H1 (cell line): ENCODE measurements around the gene SLC2A4RG. TPM values are rescaled to one million over a fixed set of nuclear protein-coding genes. Genes with fewer than 3 reads are reported as not detected.

Source experiments
- CTCF ChIA-PET: fragments of 300-600 bp; sonication (Branson Sonifier 250); formaldehyde crosslinking; loops from one replicate; lab custom pipeline; 2021; ENCODE audit not compliant: partially characterized antibody; lab: Charles Lee
- POLR2A ChIA-PET: fragments of 300-600 bp; sonication (Branson Sonifier 250); formaldehyde crosslinking; loops from one replicate; lab custom pipeline; 2021; ENCODE audit warnings: inconsistent platforms; ENCODE audit not compliant: partially characterized antibody; lab: Charles Lee
- DNase-seq, 2 experiments: peaks; one replicate each; pipeline versions ENCODE4 v3.0.0 to v3.0.0-alpha.2; 2010 to 2022; ENCODE audit warnings: low spot score in 2 of 2, low read depth in 1 of 2, mixed read lengths in 1 of 2
- FAIRE-seq: peaks from 2 replicates; lab custom pipeline; 2011; peaks lifted over from hg19 to GRCh38; lab: Jason Lieb, UNC
- H2AFZ ChIP-seq: 2 replicates; pipeline ENCODE4 v1.8.1; 2012; ENCODE audit warnings: low read length, inconsistent platforms
- H2AK5ac ChIP-seq: 2 replicates; pipeline ENCODE4 v1.6.1; 2013; ENCODE audit warnings: low read depth, low read length
- H2BK120ac ChIP-seq: replicated peaks from 2 replicates; pipeline ENCODE3; 2013; ENCODE audit warnings: low read depth, low read length, inconsistent platforms
- H2BK12ac ChIP-seq: 2 replicates; pipeline ENCODE4 v1.6.1; 2013; ENCODE audit warnings: low read depth, low read length
- H2BK15ac ChIP-seq: 2 replicates; pipeline ENCODE4 v1.6.1; 2013; ENCODE audit warnings: low read length
- H2BK20ac ChIP-seq: 2 replicates; pipeline ENCODE4 v1.6.1; 2013; ENCODE audit warnings: low read length
- H2BK5ac ChIP-seq: 2 replicates; pipeline ENCODE4 v1.6.1; 2013; ENCODE audit warnings: low read depth, low read length
- H3K14ac ChIP-seq: 2 replicates; pipeline ENCODE4 v1.6.1; 2013; ENCODE audit warnings: inconsistent platforms; ENCODE audit not compliant: insufficient read length
- H3K18ac ChIP-seq: 2 replicates; pipeline ENCODE4 v1.6.1; 2013; ENCODE audit warnings: low read length; ENCODE audit errors: extremely low read depth
- H3K23ac ChIP-seq: 2 replicates; pipeline ENCODE4 v1.6.1; 2013; ENCODE audit warnings: inconsistent platforms; ENCODE audit not compliant: insufficient read length
- H3K23me2 ChIP-seq: 2 replicates; pipeline ENCODE4 v1.6.1; 2013; ENCODE audit warnings: low read depth, low read length
- H3K27ac ChIP-seq: 2 replicates; pipeline ENCODE4 v1.6.1; 2011; ENCODE audit warnings: low read depth, low read length, inconsistent platforms
- H3K27me3 ChIP-seq, 4 experiments: replicated peaks in 1 of 4; 1 replicate in 1 of 4; 2 replicates in 3 of 4; pipeline versions ENCODE4 v1.6.1 to v1.8.1; 2011 to 2013; ENCODE audit warnings: low read length in 3 of 4, mild to moderate bottlenecking in 3 of 4, inconsistent platforms in 2 of 4, mixed read lengths in 2 of 4, moderate library complexity in 1 of 4; ENCODE audit not compliant: control insufficient read depth in 3 of 4, insufficient read depth in 3 of 4; ENCODE audit errors: extremely low read depth in 1 of 4
- H3K36me3 ChIP-seq, 4 experiments: 2 replicates each; pipeline versions ENCODE4 v1.6.1 to v1.8.1; 2011 to 2013; ENCODE audit warnings: mild to moderate bottlenecking in 4 of 4, low read length in 3 of 4, moderate library complexity in 2 of 4, control low read depth in 1 of 4, inconsistent platforms in 1 of 4; ENCODE audit not compliant: insufficient read depth in 4 of 4, control insufficient read depth in 2 of 4
- H3K4ac ChIP-seq: replicated peaks from 2 replicates; pipeline ENCODE3; 2013; ENCODE audit warnings: low read length, low read depth, mixed read lengths, inconsistent platforms; ENCODE audit not compliant: insufficient read length
- H3K4me1 ChIP-seq, 4 experiments: replicated peaks in 1 of 4; 1 replicate in 1 of 4; 2 replicates in 3 of 4; pipeline versions ENCODE4 v1.6.1 to v1.8.1; 2011 to 2013; ENCODE audit warnings: low read length in 3 of 4, inconsistent platforms in 2 of 4, mixed read lengths in 1 of 4; ENCODE audit not compliant: insufficient read depth in 4 of 4, control insufficient read depth in 3 of 4
- H3K4me2 ChIP-seq, 2 experiments: 2 replicates each; pipeline versions ENCODE4 v1.6.1 to v1.8.1; 2011 to 2013; ENCODE audit warnings: low read depth in 2 of 2, low read length in 2 of 2, control low read depth in 1 of 2, inconsistent platforms in 1 of 2, mild to moderate bottlenecking in 1 of 2; ENCODE audit not compliant: insufficient read depth in 1 of 2
- H3K4me3 ChIP-seq, 4 experiments: fragments of 200-600, 300-600 bp in 1 of 4; sonication (generic), shearing (Covaris generic), sonication (Bioruptor Twin) in 1 of 4; 2 replicates each; pipeline versions ENCODE4 v1.5.1 to v1.8.1; 2011 to 2016; ENCODE audit warnings: low read length in 4 of 4, low read depth in 3 of 4, control low read depth in 2 of 4, inconsistent platforms in 2 of 4, mild to moderate bottlenecking in 2 of 4, mixed read lengths in 1 of 4, moderate library complexity in 1 of 4; ENCODE audit not compliant: insufficient read depth in 2 of 4; ENCODE audit errors: extremely low read depth in 1 of 4
- H3K56ac ChIP-seq: replicated peaks from 2 replicates; pipeline ENCODE3; 2013; ENCODE audit warnings: low read depth, mild to moderate bottlenecking, mixed read lengths, low read length, inconsistent platforms; ENCODE audit not compliant: insufficient read length
- H3K79me1 ChIP-seq: 2 replicates; pipeline ENCODE4 v1.6.1; 2013; ENCODE audit warnings: low read depth, low read length, control low read depth
- H3K79me2 ChIP-seq, 2 experiments: 2 replicates each; pipeline versions ENCODE4 v1.6.1 to v1.8.1; 2012 to 2013; ENCODE audit warnings: low read length in 2 of 2, mild to moderate bottlenecking in 2 of 2, inconsistent platforms in 1 of 2; ENCODE audit not compliant: insufficient read depth in 2 of 2, control insufficient read depth in 1 of 2
- H3K9ac ChIP-seq, 4 experiments: replicated peaks in 1 of 4; 1 replicate in 1 of 4; 2 replicates in 3 of 4; pipeline versions ENCODE4 v1.6.1 to v1.8.1; 2011 to 2013; ENCODE audit warnings: low read depth in 3 of 4, low read length in 3 of 4, control low read depth in 2 of 4, mild to moderate bottlenecking in 2 of 4, moderate library complexity in 2 of 4, inconsistent platforms in 1 of 4; ENCODE audit errors: extremely low read depth in 1 of 4
- H3K9me3 ChIP-seq, 2 experiments: 2 replicates each; pipeline versions ENCODE4 v1.6.1 to v1.8.1; 2012 to 2013; ENCODE audit warnings: mild to moderate bottlenecking in 2 of 2, moderate library complexity in 2 of 2, control low read depth in 1 of 2, inconsistent platforms in 1 of 2, low read depth in 1 of 2, low read length in 1 of 2, mixed read lengths in 1 of 2; ENCODE audit not compliant: insufficient read depth in 2 of 2
- H4K20me1 ChIP-seq, 2 experiments: replicated peaks in 1 of 2; 2 replicates each; pipeline versions ENCODE3 to v1.8.1; 2011 to 2013; ENCODE audit warnings: inconsistent platforms in 2 of 2, low read length in 2 of 2, mild to moderate bottlenecking in 1 of 2; ENCODE audit not compliant: insufficient read depth in 2 of 2, control insufficient read depth in 1 of 2
- H4K5ac ChIP-seq: 2 replicates; pipeline ENCODE4 v1.6.1; 2013; ENCODE audit warnings: low read length, low read depth, mixed read lengths, inconsistent platforms; ENCODE audit not compliant: insufficient read length
- H4K8ac ChIP-seq: 2 replicates; pipeline ENCODE4 v1.8.0; 2013; ENCODE audit warnings: mild to moderate bottlenecking, moderate library complexity, low read length, inconsistent platforms; ENCODE audit not compliant: insufficient read depth; ENCODE audit errors: extremely low read depth
- H4K91ac ChIP-seq: replicated peaks from 2 replicates; pipeline ENCODE3; 2013; ENCODE audit warnings: low read length, mixed read lengths, inconsistent platforms; ENCODE audit not compliant: insufficient read length
- ASH2L ChIP-seq: fragments of 200-600, 300-600 bp; sonication (generic); IDR thresholded peaks from one replicate; pipeline ENCODE4 v1.7.1; 2017; ENCODE audit warnings: low read length
- CBX8 ChIP-seq: fragments of 300-800, 300-1000 bp; sonication (generic); IDR thresholded peaks from 2 replicates; pipeline ENCODE4 v1.7.1; 2016; ENCODE audit warnings: low read depth, low read length, borderline replicate concordance
- POLR2A ChIP-seq, 2 experiments: IDR thresholded peaks; 1 replicate in 1 of 2; 2 replicates in 1 of 2; pipeline ENCODE4 v1.6.1; 2011; ENCODE audit warnings: low read depth in 2 of 2, low read length in 2 of 2, mild to moderate bottlenecking in 2 of 2; ENCODE audit errors: control extremely low read depth in 1 of 2
- POU5F1 ChIP-seq: IDR thresholded peaks from 2 replicates; pipeline ENCODE4 v1.6.1; 2011; ENCODE audit warnings: low read depth, mild to moderate bottlenecking, low read length, moderate library complexity
- SRF ChIP-seq: IDR thresholded peaks from 2 replicates; pipeline ENCODE4 v1.6.1; 2011; ENCODE audit warnings: mild to moderate bottlenecking, low read depth, low read length, moderate library complexity
- TAF7 ChIP-seq: optimal IDR thresholded peaks from 2 replicates; pipeline ENCODE3; 2011; ENCODE audit warnings: low read depth, mild to moderate bottlenecking, inconsistent platforms, low read length, moderate library complexity, borderline replicate concordance
- USF2 ChIP-seq: IDR thresholded peaks from 2 replicates; pipeline ENCODE4 v1.6.1; 2011; ENCODE audit warnings: low read length, improper control_type of control experiment
- WGBS, 2 experiments: shearing (Covaris generic) in 1 of 2; methylation state at CpG; one replicate each; pipeline versions ENCODE4 v1.1.6 to v1.1.7; 2013 to 2015; ENCODE audit warnings: low lambda C conversion rate in 2 of 2, mixed read lengths in 2 of 2, inconsistent platforms in 1 of 2, low coverage in 1 of 2, missing lambda C conversion rate in 1 of 2; ENCODE audit not compliant: insufficient replicate concordance in 2 of 2, insufficient coverage in 1 of 2, insufficient read length in 1 of 2; ENCODE audit errors: extremely low coverage in 1 of 2, missing lambda C conversion rate in 1 of 2; 5-methylcytosine and 5-hydroxymethylcytosine counted together
- polyA plus RNA-seq, 7 experiments: library from polyadenylated mRNA; depleted of rRNA in 3 of 7; stranded (reverse) in 5 of 7; unstranded in 2 of 7; fragments of >200 nt in 5 of 7; fragments of 200-250 nt in 2 of 7; gene quantifications; 1 replicate in 5 of 7; 2 replicates in 1 of 7; 4 replicates in 1 of 7; pipeline versions ENCODE4 v1.2.1 to v1.2.3, GENCODE V29; 2011 to 2013; ENCODE audit warnings: missing spikeins in 2 of 7, mixed read lengths in 2 of 7
- total RNA-seq: library from RNA; stranded (reverse); fragmentation: NEBNext Ultra II Directional; extraction: Animal tissue kit (Norgen Biotek cat#: 25700); gene quantifications from 2 replicates; pipeline ENCODE4 v1.2.1, GENCODE V29; 2021
- TF ChIP-seq, protein P1 (sequence below): IDR thresholded peaks from 2 replicates; pipeline ENCODE4 v1.6.1; 2011; ENCODE audit warnings: low read depth, mild to moderate bottlenecking, low read length; ENCODE audit not compliant: insufficient read depth
- TF ChIP-seq, protein P2 (sequence below): IDR thresholded peaks from 2 replicates; pipeline ENCODE4 v1.6.1; 2012; ENCODE audit warnings: inconsistent platforms

The SLC2A4RG gene
- total and polyA plus RNA-seq, 2 of the 8 experiments (the other 6 are each of a cell fraction or from before 2014, with no cell fraction given), result 15.9 to 29.1 TPM

GRCh38 chr20:63748070-63748933 lies 8.7 kb downstream of the SLC2A4RG start:
- H2AK5ac ChIP-seq, result no peak overlapping the region
- H3K27ac ChIP-seq, result no peak overlapping the region
- H3K79me1 ChIP-seq, result no peaks in the 10 kb centered on the region; the same call in 1 of the 2 replicates
- H3K23me2 ChIP-seq, result no peaks in the 10 kb centered on the region
- FAIRE-seq (no peak), DNase-seq (no peak)
- no peak overlapping the region for H3K4ac ChIP-seq
- peak overlapping the region; percentile 68; the same call in 1 of the 2 replicates for H2BK12ac ChIP-seq
- H4K20me1 ChIP-seq, result peaks cover 0 to 3% of the 10 kb centered on the region in 2 experiments
- H4K5ac ChIP-seq, result no peak overlapping the region
- no peaks in the 10 kb centered on the region for H3K27me3 ChIP-seq
- H3K9me3 ChIP-seq, result no peaks in the 10 kb centered on the region
- WGBS, 2 experiments, result 77% methylated on average over 18 of the region's 20 CpGs; no CpG with 5 or more reads in 1 of the 2 experiments
- no peak overlapping the region for H2BK20ac ChIP-seq
- H3K4me2 ChIP-seq, result no peak overlapping the region
- no peak overlapping the region for H3K18ac ChIP-seq
- peaks cover 0 to 20% (median 4%) of the 10 kb centered on the region in 4 experiments; a peak in 6 of 7 replicates for H3K4me1 ChIP-seq
- H3K9ac ChIP-seq, result no peak overlapping the region
- H3K56ac ChIP-seq, result no peak overlapping the region
- H4K8ac ChIP-seq, result peak overlapping the region; percentile 57; the same call in 1 of the 2 replicates
- CTCF ChIA-PET, result interaction anchor here (0.6 to 1.5 kb wide), 3 partner anchors 11 to 311 kb away, joined by 3 to 4 read pairs (median 3); partner anchors contain the start of gene LIME1
- POLR2A ChIA-PET, result interaction anchor here (0.6 to 4.5 kb wide), 3 partner anchors 7 to 50 kb away, joined by 3 to 23 read pairs (median 6); no protein-coding TSS in a partner anchor
- H2BK5ac ChIP-seq, result peak overlapping the region; percentile 71; the same call in 1 of the 2 replicates
- no peak overlapping the region for H2BK120ac ChIP-seq
- H2BK15ac ChIP-seq, result no peak overlapping the region
- H3K4me3 ChIP-seq, result no peak overlapping the region
- peaks cover 0 to 5% (median 3%) of the 10 kb centered on the region in 4 experiments; a peak in 4 of 8 replicates for H3K36me3 ChIP-seq
- no peak overlapping the region for H4K91ac ChIP-seq
- H3K23ac ChIP-seq, result no peak overlapping the region
- H2AFZ ChIP-seq, result no peak overlapping the region
- H3K79me2 ChIP-seq, result no peaks in the 10 kb centered on the region
- H3K14ac ChIP-seq, result no peak overlapping the region
- TF ChIP-seq TAF7, result no peak
- TF ChIP-seq, protein P1, sequence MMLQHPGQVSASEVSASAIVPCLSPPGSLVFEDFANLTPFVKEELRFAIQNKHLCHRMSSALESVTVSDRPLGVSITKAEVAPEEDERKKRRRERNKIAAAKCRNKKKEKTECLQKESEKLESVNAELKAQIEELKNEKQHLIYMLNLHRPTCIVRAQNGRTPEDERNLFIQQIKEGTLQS, result no peak
- TF ChIP-seq, protein P2, sequence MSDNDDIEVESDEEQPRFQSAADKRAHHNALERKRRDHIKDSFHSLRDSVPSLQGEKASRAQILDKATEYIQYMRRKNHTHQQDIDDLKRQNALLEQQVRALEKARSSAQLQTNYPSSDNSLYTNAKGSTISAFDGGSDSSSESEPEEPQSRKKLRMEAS, result no peak
- no peak for TF ChIP-seq ASH2L
- no peak for TF ChIP-seq CBX8
- TF ChIP-seq POU5F1, result no peak
- no peak for TF ChIP-seq SRF
- TF ChIP-seq POLR2A (IDR thresholded peaks at IDR 0.05; ENCODE audit: control extremely low read depth in 1 of 2, low read depth in 2 of 2, low read length in 2 of 2), result no peak
- no peak for TF ChIP-seq USF2
